Measurements from ENCODE around the gene CAMTA1.

CAMTA1 gene

DNA sequence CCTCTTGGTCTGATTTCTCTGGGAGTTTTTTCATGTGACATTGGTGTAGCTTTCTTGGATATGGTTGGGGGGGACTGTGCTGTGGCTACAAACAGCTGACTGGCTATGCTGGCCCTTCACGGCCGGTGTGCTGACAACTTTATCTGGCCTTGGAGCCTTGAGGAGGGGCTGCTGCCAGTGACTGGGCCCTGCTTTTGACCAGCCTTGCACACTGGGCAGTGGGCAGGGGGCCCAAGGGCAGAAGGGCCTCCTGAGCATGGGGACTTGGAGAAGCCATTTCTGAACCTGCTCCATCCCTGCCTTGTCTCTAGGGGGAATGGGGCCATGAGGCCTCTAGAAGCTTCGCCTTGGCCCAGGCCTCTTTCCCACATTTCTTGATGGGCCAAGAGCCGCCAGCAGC, 139.6 kb downstream of the CAMTA1 start:
- no peak for DNase-seq (ENCODE audit: low read depth in 3 of 3)

GRCh38 chr1:6927626-6928025, 142.4 kb downstream of the CAMTA1 start:
- no peak for DNase-seq (ENCODE audit: low read depth in 3 of 3)

DNA sequence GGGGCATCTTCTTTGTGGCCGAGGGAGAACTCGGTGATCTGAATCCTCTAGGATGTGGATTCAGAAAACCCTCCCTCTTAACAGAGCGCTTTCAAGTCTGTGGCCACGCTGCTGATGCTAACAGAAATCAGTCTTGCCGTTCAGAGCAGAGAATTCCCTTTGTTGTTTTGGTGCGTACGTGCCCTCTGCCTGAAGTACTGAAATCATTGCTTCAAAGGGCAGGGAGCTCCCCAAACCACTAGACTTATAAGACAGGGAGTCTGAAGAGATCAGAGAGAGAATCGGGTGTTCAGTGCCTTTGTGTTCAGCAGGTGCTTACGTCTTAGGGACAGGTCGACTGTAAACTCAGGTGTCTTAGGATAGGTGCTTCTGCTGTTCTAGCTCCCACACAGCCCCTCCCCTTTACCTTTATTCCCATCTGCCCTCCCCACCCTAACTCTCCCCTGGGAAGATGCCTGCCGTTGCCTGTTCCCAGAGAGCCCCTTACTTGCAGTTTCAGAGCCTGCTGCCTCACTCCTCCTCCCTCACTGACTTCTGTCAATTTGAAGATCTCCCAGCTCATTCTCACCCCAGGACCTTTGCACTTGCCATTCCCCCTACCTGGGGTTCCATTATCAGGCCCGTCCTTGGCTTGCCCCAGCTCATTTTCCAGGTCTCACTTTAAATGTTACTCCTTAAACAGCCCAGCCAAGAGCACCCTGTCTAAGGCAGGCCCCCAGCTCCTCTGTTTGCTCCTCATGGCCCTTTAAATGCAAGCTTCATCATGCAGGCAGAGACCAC, 143.0 kb downstream of the CAMTA1 start:
- DNase-seq (ENCODE audit: low read depth in 3 of 3): no peak

GRCh38 chr1:6930732-6931300, 145.6 kb downstream of the CAMTA1 start:
- DNase-seq (ENCODE audit: low read depth in 3 of 3): no peak

GRCh38 chr1:6935361-6935883, 150.2 kb downstream of the CAMTA1 start:
- DNase-seq (ENCODE audit: low read depth in 3 of 3): no peak

DNA sequence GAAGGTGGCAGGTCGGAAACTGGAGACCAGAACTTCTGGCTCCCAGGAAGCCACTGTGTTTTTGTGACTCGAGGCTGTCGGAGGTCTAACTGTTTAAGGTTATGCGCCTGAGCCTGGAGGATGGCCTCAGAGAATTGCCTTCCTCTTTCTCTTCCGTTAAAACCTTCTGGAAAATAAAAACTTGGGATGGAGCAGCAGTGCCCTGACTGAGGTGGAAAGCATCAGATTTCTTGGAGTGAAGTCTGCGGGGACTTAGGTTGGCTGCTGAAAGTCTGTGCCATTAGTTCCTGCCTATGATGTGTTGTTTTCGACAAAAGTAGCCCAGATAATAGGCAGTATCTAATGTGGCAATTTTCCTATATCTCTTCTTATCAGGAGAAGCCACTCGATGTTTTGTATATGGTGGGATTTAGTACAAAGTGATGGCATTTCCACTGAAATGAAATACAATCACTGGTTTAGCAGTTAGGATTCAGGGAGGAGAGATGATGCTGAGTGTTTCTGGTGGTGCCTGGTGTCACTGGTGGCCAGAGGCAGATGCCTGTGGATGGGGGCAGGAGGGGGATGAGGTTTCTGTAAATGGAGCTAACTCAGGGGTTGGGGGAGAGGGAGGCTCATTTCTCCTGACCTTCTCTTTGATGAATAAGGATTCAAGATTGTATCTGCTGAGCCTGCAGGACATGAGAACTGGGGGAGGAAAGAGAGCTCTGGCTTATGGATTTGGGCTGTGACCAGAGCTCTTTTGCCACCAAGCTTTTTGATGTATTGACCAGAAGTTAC, 150.8 kb downstream of the CAMTA1 start:
- DNase-seq (ENCODE audit: low read depth in 3 of 3): no peak

GRCh38 chr1:6937048-6937447, 151.8 kb downstream of the CAMTA1 start:
- DNase-seq (ENCODE audit: low read depth in 3 of 3): no peak

- no peak for DNase-seq (ENCODE audit: low read depth in 3 of 3)
These were observed 154.1 kb downstream of the CAMTA1 start for GRCh38 chr1:6939363-6939762.

GRCh38 chr1:6941786-6942185, 156.5 kb downstream of the CAMTA1 start:
- no peak for DNase-seq (ENCODE audit: low read depth in 3 of 3)

DNA sequence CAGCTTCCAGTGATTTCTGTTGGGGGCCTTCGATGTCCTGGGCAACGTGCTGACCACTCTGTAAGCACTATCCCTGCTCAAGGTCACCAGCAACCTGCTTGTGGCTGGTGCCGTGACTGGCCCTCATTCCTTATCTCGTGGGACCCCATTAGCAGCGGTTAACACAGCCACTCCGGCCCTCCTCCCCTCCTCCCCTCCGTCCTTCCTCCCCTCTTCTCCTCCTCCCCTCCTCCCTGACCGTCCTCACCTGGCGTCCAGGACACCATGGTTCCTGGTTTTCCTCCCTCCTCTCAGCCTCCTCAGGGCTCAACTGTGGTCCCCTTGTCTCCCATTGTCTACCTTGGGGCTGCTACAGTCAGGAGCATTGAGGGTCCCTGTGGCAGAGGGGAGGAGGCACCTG, 157.7 kb downstream of the CAMTA1 start:
- no peak for DNase-seq (ENCODE audit: low read depth in 3 of 3)

GRCh38 chr1:6944434-6944833, 159.2 kb downstream of the CAMTA1 start:
- no peak for DNase-seq (ENCODE audit: low read depth in 3 of 3)

DNA sequence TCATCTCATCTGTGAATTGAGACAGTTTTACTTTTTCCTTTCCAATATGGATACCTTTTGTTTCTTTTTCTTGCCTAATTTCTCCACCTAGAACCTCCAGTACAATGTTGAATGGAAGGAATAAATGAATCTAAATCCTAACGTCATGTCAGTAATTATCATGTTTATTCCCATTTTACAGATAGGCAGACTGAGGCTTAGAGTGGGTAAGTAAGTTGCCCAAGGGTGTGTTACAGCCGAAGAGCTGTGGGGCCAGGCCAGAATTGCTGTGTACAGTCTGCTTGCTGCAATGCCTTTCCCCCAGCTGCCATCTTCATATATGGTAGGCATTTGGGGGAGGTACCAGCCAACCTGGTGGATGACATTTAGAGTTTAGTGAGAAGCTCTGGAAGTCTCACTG, 162.7 kb downstream of the CAMTA1 start:
- no peak for DNase-seq (ENCODE audit: low read depth in 3 of 3)

- DNase-seq (ENCODE audit: low read depth in 3 of 3): no peak
These were observed 163.2 kb downstream of the CAMTA1 start for GRCh38 chr1:6948416-6948815.

DNA sequence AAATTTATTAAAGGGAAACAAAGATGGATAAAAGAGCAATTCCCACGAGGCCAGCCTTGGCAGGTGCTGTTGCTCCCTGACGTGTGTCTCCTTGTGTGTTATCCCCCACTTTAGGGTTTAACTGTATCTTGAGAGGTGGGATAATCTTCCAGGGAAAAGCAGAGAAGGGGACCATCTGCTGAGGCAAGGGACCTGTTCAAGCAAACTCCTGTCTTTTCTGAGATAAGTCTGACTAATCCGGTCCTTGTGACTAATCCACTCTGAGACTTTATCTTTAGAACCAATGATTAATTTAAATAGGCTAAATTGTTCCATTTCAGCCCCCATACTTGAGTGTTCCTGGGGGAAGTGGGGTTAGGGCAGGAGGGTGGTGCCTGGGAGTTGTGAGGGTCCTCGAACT, 163.6 kb downstream of the CAMTA1 start:
- DNase-seq (ENCODE audit: low read depth in 3 of 3): no peak

DNA sequence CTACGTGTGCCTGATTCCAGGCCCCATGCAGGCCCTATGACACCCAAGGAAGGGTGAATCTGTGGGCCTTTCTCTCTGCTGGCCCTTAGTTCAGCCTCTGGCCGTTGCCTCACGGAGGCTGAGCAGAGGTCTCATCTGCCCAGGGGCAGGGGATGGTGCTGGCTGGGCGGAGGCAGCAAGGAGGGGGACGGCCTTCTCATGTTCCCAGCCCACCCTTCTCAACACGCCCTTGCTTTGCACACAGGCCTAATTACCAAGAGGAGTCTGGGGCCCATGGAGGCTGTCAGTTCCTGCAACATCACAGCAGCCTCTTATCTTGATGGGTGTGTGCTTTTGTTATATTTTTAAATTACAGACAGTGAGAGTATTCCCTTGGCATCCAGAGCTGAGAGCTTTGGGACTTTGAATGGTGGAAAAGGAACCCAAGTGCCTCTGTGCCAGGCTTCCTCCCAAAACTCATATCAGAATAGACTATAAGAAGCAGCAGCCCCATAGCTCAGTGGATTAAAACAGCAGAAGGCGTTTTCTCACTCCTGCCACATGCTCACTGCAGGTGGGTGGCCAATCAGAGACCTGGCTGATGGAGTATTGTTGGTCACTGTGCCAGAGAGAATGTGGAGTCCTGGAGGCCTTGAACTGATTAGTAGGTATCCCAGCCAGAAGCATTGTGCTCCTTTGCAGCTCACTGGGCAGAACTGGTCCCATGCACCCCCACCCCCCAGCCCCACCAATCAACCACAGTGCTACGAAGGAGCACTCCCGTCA, 164.9 kb downstream of the CAMTA1 start:
- no peak for DNase-seq (ENCODE audit: low read depth in 3 of 3)

DNA sequence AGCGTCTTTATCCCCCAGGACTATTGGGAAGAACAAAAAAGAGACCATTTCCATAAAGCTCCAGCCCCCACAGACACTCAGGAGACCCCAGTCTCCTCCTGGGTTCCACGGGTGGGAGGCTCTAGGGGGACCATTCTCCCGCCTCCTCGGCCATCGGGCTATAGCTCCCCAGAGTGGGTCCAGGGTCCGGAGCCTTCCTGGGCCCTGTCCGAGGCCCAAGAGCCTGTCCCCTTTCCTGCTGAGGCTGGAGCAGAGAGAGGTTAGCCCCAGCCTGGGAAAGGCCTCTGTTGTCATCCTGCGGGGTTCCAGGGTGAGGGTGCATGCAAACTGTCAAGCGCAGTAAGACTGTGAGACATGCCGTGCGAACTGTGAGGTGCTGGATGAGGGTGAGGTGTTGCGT, 166.3 kb downstream of the CAMTA1 start:
- no peak for DNase-seq (ENCODE audit: low read depth in 3 of 3)

DNA sequence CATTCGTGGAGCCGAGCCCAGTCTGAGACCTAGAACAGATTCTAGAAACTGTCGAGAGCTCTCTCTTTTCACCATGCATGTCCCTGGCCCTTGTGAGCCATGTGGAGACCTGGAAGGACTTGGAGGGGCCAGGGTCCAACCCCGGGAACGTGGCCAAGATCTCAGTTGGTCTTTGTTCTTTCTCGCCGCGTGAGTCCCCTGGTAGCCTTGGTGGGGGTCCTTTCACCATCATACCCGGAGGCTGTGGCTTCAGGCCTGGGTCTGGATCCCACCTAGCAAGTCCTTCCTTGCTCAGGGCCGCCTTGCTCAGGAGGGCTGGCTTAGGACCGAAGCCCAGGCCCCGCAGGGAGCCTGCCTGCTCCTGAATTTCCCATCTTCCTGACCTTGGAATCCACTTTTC, 168.0 kb downstream of the CAMTA1 start:
- DNase-seq (ENCODE audit: low read depth in 3 of 3): no peak

GRCh38 chr1:6953907-6954364, 168.7 kb downstream of the CAMTA1 start:
- DNase-seq (ENCODE audit: low read depth in 3 of 3): no peak

DNA sequence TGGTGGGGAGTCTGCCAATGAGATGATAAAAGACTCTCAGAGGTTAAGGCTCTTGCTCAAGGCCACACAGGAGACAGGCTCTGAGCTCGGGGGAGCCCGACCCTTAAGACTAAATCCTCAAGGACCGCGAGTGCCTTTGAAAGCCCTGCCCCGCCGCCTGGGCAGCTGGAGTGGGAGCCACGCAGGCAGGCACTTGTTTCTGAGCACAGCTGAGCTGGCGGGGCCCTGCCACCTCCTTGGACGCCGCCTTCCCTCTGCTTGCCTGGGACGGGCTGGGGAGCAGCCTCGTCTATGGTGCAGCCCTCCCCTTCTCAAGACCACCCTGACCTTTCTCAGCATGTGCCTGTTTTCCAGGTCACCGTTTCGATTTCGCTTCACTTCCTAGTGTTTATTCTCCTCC, 169.3 kb downstream of the CAMTA1 start:
- DNase-seq (ENCODE audit: low read depth in 3 of 3): no peak

DNA sequence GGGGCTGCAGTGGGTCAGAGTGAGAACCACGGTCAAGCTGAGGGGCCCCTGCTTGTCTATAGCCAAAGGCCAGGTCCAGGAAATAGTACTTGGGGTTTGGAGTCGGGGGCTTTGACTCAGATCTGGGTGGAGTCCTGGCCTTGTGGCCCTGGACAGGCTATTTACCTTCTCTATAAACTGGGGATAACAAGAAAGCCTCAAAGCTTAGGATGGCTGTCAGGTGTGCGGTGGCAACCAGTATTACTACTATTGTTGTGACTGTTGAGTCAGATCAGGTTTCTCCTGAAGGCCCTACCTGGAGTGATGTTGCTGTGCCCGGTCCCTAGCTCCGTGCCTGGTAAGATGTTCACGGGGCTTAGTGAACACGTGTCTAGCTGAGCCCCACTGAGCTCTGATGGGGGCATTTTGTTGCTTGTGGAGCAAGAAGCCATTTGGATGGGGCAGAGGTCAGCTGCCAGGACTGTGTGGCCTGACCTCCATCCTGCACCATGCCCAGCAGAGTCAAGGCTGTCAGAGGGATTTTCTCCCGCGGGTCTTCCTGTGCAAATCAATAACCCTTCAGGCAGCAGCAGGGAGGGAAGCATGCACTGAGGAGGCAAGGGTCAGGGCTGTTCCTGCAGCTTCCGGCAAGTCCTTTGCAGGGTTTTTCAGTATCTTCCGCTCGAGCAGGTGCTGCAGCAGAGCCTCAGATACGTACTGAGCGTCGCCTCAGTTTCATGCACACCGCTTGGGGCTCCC, 170.3 kb downstream of the CAMTA1 start:
- DNase-seq (ENCODE audit: low read depth in 3 of 3): no peak

GRCh38 chr1:6956488-6957159, 171.4 kb downstream of the CAMTA1 start:
- no peak for DNase-seq (ENCODE audit: low read depth in 3 of 3)

Measured in stimulated activated CD4-positive, alpha-beta T cell treated with anti-CD3 and anti-CD28 coated beads, TNF-alpha, amount 100 ng/mL, for 4 hours (primary cell).